Vagina (tissue), 2 donors: ENCODE data around the gene HOXA6.

Experiments
- POLR2AphosphoS5 ChIP-seq, 2 donors: sonication (generic); formaldehyde crosslinking; IDR thresholded peaks; one replicate each; pipeline ENCODE4 v1.9.0; 2017; ENCODE audit warnings: antibody characterized with exemption in 2 of 2, mild to moderate bottlenecking in 2 of 2, low read depth in 1 of 2; ENCODE audit not compliant: insufficient read depth in 1 of 2
- TF ChIP-seq, protein P1 (sequence below), 3 experiments: fragments of 450-650 bp in 2 of 3; fragments of 200-600 bp in 1 of 3; sonication (generic) in 1 of 3; IDR thresholded peaks; one replicate each; pipeline ENCODE4 v1.5.1; 2017 to 2019; ENCODE audit warnings: antibody characterized with exemption in 3 of 3, mild to moderate bottlenecking in 2 of 3, moderate library complexity in 2 of 3

DNA sequence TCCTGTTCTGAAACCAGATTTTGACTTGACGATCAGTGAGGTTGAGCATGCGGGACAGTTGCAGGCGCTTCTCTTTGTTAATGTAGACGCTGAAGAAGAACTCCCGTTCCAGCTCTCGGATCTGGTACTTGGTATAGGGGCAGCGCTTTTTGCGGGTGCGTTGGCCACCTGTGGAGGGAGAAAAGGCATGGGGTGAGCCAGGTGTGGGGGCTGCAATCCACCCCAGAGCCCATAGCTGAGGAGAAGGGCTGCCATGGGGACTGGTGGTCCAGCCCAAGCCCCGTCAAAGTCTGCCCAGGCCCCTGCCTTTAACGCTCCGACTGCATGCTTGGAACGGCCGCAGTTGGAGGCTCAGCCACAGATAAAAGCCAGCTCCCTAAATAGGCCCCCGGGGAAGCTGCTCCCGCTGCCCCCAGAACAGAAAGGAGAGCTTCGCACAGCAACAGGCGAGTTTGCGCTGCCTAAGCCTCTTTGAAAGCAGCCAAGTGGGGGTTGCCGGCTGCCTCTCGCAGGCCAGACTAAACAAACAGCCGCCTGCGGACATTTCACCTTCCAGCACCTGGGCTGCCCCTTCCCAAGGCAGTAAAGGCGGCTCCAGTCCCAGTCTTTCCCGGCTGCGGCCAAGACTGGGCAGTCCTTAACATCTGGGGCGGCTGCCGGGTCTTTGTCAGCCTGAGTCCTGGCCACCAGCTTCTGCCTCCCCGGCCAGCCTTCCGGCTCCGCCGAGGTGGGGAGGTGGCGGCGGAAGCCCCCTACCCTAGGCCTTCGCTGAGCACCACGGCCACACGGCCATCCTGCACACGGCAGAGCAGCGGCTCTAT, 35.5 kb upstream of the HOXA6 start:
- TF ChIP-seq, protein P1, sequence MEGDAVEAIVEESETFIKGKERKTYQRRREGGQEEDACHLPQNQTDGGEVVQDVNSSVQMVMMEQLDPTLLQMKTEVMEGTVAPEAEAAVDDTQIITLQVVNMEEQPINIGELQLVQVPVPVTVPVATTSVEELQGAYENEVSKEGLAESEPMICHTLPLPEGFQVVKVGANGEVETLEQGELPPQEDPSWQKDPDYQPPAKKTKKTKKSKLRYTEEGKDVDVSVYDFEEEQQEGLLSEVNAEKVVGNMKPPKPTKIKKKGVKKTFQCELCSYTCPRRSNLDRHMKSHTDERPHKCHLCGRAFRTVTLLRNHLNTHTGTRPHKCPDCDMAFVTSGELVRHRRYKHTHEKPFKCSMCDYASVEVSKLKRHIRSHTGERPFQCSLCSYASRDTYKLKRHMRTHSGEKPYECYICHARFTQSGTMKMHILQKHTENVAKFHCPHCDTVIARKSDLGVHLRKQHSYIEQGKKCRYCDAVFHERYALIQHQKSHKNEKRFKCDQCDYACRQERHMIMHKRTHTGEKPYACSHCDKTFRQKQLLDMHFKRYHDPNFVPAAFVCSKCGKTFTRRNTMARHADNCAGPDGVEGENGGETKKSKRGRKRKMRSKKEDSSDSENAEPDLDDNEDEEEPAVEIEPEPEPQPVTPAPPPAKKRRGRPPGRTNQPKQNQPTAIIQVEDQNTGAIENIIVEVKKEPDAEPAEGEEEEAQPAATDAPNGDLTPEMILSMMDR (IDR thresholded peaks at IDR 0.05): no peak
- peak in 1 of 2 donors; percentile 12 for TF ChIP-seq POLR2AphosphoS5 (IDR thresholded peaks at IDR 0.05; ENCODE audit: insufficient read depth in 1 of 2, low read depth in 1 of 2)
